Activated B cell treated with CpG ODN at 0.5 μM for 24 hours (primary cell): ENCODE measurements around the gene MACROD2. TPM values are rescaled to one million over a fixed set of nuclear protein-coding genes. Genes with fewer than 3 reads are reported as not detected.
"Not testable (repeated sequence)": the region's sequence is repeated elsewhere in the genome, so short reads cannot be mapped to it uniquely, and the experiment has no call there.

Experiments
- ATAC-seq: fragments of 200-7000 bp; cut with Tn5 transposase; one replicate; pipeline ENCODE4 v1.10.0; 2021; ENCODE audit warnings: low read depth, mild to moderate bottlenecking, moderate library complexity
- CTCF ChIA-PET: fragments of 350-600 bp; sonication (Branson Sonifier 250); formaldehyde crosslinking; loops from one replicate; lab custom pipeline; 2021; ENCODE audit warnings: antibody characterized with exemption; lab: Charles Lee
- POLR2A ChIA-PET: fragments of 350-600 bp; sonication (Branson Sonifier 250); formaldehyde crosslinking; loops from one replicate; lab custom pipeline; 2021; ENCODE audit warnings: antibody characterized with exemption; lab: Charles Lee
- DNase-seq: peaks from one replicate; pipeline ENCODE4 v3.0.0; 2022
- H3K27ac Mint-ChIP-seq: one replicate; pipeline ENCODE4 v1.8.0; 2020; ENCODE audit warnings: mixed read lengths
- H3K27me3 Mint-ChIP-seq: one replicate; pipeline ENCODE4 v1.8.0; 2021; ENCODE audit warnings: mixed read lengths
- H3K36me3 Mint-ChIP-seq: one replicate; pipeline ENCODE4 v1.8.0; 2021; ENCODE audit warnings: low read depth, mixed read lengths
- H3K4me1 Mint-ChIP-seq: one replicate; pipeline ENCODE4 v1.8.0; 2021; ENCODE audit warnings: mixed read lengths
- H3K4me3 Mint-ChIP-seq: one replicate; pipeline ENCODE4 v1.8.0; 2020; ENCODE audit warnings: mild to moderate bottlenecking, mixed read lengths
- H3K9me3 Mint-ChIP-seq: one replicate; pipeline ENCODE4 v1.8.0; 2020; ENCODE audit warnings: mixed read lengths
- CTCF ChIP-seq: fragments of 200-600 bp; IDR thresholded peaks from one replicate; pipeline ENCODE4 v1.8.0; 2022; ENCODE audit warnings: antibody characterized with exemption, mild to moderate bottlenecking
- intact Hi-C: fragments of 100-400 bp; cut with micrococcal nuclease; formaldehyde crosslinking; loops from one replicate; pipeline ENCODE4 v1.15.1; 2024
- total RNA-seq: library from RNA; stranded (reverse); gene quantifications from 2 replicates; pipeline ENCODE4 v1.2.3, GENCODE V29; 2022

MACROD2 gene
- total RNA-seq, 1 donor from 2014 or later: 55.1 TPM

GRCh38 chr20:14219801-14220461 is 224.6 kb downstream of the MACROD2 start:
- Mint-ChIP-seq H3K4me1 (no peaks in the 10 kb centered on the region), H3K9me3 (no peaks in the 10 kb centered on the region), H3K36me3 (no peaks in the 10 kb centered on the region), H3K27ac (no peak overlapping the region), H3K4me3 (no peak overlapping the region), H3K27me3 (no peaks in the 10 kb centered on the region)
- CTCF ChIA-PET: no interaction called here
- POLR2A ChIA-PET: no interaction called here
- ATAC-seq (no peak), DNase-seq (no peak)
- no peak for TF ChIP-seq CTCF
- intact Hi-C loops: no loop called here

- ChIA-PET POLR2A (no interaction called here), CTCF (no interaction called here)
- Mint-ChIP-seq H3K36me3 (no peaks in the 10 kb centered on the region), H3K27ac (no peak overlapping the region), H3K9me3 (no peaks in the 10 kb centered on the region), H3K27me3 (no peaks in the 10 kb centered on the region), H3K4me3 (no peak overlapping the region), H3K4me1 (no peaks in the 10 kb centered on the region)
- intact Hi-C loops: no loop called here
- no peak for ATAC-seq
- DNase-seq: no peak
- TF ChIP-seq CTCF: no peak
Observed at GRCh38 chr20:14220986-14221385, 225.7 kb downstream of the MACROD2 start.

- no peaks in the 10 kb centered on the region for H3K27me3 Mint-ChIP-seq
Observed at GRCh38 chr20:14223806-14224205, 228.5 kb downstream of the MACROD2 start.

GRCh38 chr20:14226051-14227049 is 231.0 kb downstream of the MACROD2 start:
- CTCF ChIA-PET, H3K4me1 Mint-ChIP-seq, DNase-seq, H3K4me3 Mint-ChIP-seq, H3K36me3 Mint-ChIP-seq, POLR2A ChIA-PET, H3K27ac Mint-ChIP-seq, ATAC-seq, H3K27me3 Mint-ChIP-seq, H3K9me3 Mint-ChIP-seq, intact Hi-C loops: not testable (repeated sequence)

More at GRCh38 chr20:14223806-14224205, 228.5 kb downstream of the MACROD2 start:
- no peak for TF ChIP-seq CTCF
- H3K4me1 Mint-ChIP-seq: no peaks in the 10 kb centered on the region
- no peaks in the 10 kb centered on the region for H3K36me3 Mint-ChIP-seq
- intact Hi-C loops: no loop called here
- no peak for ATAC-seq
- no peak overlapping the region for H3K4me3 Mint-ChIP-seq
- H3K27ac Mint-ChIP-seq: no peak overlapping the region
- H3K9me3 Mint-ChIP-seq: no peaks in the 10 kb centered on the region
- CTCF ChIA-PET: interaction anchor here (0.8 kb wide), 1 partner anchor 20 kb away, joined by 3 read pairs; no protein-coding TSS in a partner anchor
- POLR2A ChIA-PET: no interaction called here
- no peak for DNase-seq

- Mint-ChIP-seq H3K27ac (no peak overlapping the region), H3K4me3 (no peak overlapping the region), H3K4me1 (no peaks in the 10 kb centered on the region), H3K9me3 (peaks cover 2% of the 10 kb centered on the region), H3K27me3 (no peaks in the 10 kb centered on the region), H3K36me3 (no peaks in the 10 kb centered on the region)
- intact Hi-C loops: no loop called here
- no peak for DNase-seq
- POLR2A ChIA-PET: no interaction called here
- CTCF ChIA-PET: no interaction called here
- TF ChIP-seq CTCF: no peak
- ATAC-seq: no peak
Observed at GRCh38 chr20:14232650-14233049, 237.3 kb downstream of the MACROD2 start.
